Endometrial microvascular endothelial cells (primary cell): Measurements from ENCODE around the gene PCBP2. TPM values are rescaled to one million over a fixed set of nuclear protein-coding genes. Genes with fewer than 3 reads are reported as not detected.

Source experiments
- in situ Hi-C: cut with HindIII; loops from 2 replicates; pipeline ENCODE4 v1.10.0; 2017; ENCODE audit warnings: low sequenced_read_pairs, low pct_unique_long_range_greater_than_20kb; ENCODE audit errors: inconsistent ontology term
- total RNA-seq: library from RNA; depleted of rRNA; stranded (reverse); fragments of >200 nt; gene quantifications from one replicate; pipeline ENCODE4 v1.2.3, GENCODE V29; 2015; ENCODE audit errors: inconsistent ontology term

Gene PCBP2
- total RNA-seq, 1 donor from 2014 or later, result 407 TPM

DNA sequence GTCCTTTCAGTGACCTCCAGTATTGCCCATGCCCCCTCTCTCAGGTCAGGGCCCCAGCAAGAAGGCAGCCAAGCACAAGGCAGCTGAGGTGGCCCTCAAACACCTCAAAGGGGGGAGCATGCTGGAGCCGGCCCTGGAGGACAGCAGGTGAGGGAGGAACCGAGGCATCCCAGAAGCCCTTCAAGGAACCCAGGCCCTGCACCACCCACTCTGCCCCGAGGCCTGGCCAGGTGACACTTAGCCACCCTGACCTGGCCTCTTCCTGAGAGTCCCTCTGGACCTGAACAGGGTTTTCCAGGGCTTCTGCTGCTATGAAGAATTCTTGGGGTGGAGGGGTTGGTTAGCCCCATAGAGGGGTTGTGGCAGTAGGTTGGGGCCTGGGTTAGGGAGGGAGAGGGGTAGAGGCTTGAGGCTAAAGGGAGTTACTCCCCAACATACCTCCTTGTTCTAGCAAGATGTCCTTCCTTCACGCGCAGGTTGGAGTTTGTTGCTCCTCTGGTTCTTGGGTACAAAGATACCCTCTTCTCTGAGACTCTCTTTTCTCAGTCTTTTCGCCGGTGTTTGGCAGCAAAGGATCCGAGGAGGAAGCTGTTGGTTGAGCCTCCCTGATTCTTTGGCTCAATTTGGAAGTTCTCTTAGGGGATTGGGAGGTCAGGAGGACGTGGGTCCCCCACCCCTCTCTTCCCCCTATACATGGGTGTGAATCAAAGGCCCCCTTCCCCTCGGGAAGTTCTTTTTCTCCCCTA, 51.3 kb downstream of the PCBP2 start:
- in situ Hi-C loops, result no loop called here

GRCh38 chr12:53504004-53504920, 52.4 kb downstream of the PCBP2 start:
- in situ Hi-C loops, result no loop called here

GRCh38 chr12:53505086-53505485, 53.2 kb downstream of the PCBP2 start:
- in situ Hi-C loops, result no loop called here

DNA sequence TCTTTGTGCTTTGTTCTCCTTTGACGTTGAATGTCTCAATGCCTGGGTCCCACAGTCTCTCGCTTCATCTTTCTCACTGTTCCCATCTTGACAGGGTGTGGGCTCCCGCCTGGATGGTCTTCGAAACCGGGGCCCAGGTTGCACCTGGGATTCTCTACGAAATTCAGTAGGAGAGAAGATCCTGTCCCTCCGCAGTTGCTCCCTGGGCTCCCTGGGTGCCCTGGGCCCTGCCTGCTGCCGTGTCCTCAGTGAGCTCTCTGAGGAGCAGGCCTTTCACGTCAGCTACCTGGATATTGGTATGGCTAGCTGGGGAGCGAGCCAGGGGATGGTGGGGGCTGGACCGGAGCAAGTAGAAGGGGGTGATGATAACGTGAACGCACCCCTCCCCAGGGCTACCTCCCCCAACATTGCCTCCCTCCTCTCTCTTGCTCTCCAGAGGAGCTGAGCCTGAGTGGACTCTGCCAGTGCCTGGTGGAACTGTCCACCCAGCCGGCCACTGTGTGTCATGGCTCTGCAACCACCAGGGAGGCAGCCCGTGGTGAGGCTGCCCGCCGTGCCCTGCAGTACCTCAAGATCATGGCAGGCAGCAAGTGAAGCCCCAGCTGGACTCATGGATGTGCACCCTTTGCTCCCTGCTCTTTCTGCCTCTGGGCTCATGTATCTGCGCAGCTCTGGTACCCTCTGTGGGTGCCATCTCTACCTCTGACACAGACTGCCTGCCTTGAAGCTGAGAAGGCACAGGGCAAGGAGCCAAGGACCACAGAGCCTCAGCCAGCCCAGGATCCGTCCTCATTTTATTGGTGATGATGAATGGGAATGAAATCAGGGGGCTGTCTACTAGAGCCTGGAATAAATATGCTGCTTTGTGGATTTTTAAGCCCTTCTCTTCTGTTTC, 53.9 kb downstream of the PCBP2 start:
- in situ Hi-C loops, result no loop called here

DNA sequence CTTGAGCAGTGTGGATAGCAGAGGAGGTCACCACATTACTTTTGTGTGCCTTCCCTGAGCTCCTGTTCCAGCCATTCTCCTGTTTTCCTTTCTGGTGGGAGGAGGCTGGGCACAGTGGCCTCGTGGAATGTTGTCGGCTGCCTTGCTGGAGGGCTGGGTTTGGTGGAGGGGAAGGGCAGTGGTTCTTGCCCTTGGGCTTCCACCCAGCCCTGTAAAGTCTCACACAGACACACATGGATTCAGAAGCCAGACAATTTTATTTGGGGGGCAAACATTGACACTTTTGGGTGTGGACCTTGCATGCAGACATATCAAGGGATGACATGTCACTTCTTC, 54.5 kb downstream of the PCBP2 start:
- in situ Hi-C loops, result no loop called here

GRCh38 chr12:53506881-53507602, 55.1 kb downstream of the PCBP2 start, which contains the start of gene NPFF:
Gene NPFF (minus strand): TSS chr12:53507484. CDS start chr12:53507474, 10 bp downstream.
- in situ Hi-C loops, result no loop called here

DNA sequence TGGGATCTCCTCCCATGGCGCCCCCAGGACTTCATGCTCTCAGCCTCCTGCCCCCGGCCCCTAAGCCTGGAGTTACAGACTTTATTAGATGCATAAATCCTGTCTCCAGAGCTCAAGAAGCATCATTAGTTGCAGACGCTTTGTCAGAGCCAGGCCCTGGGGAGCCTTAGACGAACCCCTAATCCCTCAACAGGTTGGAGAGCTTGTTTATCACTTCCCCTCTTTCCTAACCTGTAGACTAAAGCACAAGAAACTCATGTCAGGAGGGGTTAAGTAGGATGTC, 55.6 kb downstream of the PCBP2 start:
- in situ Hi-C loops, result no loop called here

DNA sequence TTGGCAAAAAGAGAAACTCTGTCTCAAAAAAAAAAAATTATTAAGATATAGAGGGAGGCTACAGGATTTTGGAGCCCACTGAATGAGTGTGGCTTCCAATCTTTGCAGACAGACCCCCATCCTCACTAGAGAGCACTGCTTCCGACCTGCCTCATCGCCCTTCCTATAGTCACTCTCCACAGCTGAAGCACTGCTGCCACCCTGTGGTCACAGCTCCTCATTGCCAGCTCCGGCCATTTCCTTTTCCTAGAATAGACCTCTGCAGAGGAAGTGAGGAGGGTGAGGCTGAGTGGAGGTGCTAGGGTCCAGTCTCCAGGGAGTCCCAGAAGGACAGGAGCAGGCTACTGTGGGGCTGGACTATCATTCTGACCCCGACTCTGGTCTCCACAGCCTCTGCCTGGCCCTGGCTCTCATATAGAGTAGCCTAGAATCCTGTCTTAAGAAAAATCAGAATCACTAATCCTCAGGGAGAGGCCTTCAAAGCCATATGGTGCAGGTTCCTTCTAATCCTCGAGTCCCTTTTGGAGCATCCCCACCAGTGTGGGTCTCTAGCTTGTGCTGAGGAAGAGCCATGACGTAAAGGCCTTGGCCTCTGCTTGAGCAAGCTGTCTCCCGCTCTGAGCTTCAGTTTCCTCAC, 56.8 kb downstream of the PCBP2 start:
- in situ Hi-C loops, result no loop called here

GRCh38 chr12:53510181-53510812, 58.4 kb downstream of the PCBP2 start:
- in situ Hi-C loops, result no loop called here

DNA sequence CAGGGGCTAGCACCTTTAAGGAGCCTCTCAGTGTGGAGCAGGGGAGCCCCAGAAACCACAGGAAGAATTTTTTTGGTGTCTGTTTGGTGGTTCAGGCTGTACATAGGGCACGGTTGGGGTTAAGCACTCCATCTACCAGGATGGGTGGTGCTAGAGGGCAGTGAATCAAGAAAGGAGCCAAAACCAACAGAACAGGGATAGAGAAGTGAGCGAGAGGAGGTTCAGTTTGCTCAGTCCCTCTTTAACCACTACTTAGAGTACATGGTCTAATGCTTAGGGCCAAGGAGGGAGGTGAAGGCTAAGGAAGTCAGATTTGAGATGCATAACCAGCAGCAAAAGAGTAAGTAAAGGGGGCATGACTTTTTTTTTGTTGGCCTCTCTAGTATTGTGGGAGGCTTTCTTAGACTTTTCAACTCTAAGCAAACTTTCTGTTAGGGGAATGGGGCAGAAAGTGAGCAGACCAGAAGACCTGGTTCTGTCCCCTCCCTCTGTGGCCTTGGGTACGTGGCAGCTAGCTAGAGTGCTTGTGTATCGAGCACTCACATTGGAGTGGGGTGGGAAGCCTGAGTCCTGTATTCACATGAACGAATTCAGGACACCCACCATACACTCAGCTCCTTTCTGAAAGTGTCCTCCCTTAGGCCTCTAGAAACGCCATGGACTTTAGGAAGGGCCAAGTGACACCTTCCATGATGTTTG, 62.0 kb downstream of the PCBP2 start:
- in situ Hi-C loops, result no loop called here

DNA sequence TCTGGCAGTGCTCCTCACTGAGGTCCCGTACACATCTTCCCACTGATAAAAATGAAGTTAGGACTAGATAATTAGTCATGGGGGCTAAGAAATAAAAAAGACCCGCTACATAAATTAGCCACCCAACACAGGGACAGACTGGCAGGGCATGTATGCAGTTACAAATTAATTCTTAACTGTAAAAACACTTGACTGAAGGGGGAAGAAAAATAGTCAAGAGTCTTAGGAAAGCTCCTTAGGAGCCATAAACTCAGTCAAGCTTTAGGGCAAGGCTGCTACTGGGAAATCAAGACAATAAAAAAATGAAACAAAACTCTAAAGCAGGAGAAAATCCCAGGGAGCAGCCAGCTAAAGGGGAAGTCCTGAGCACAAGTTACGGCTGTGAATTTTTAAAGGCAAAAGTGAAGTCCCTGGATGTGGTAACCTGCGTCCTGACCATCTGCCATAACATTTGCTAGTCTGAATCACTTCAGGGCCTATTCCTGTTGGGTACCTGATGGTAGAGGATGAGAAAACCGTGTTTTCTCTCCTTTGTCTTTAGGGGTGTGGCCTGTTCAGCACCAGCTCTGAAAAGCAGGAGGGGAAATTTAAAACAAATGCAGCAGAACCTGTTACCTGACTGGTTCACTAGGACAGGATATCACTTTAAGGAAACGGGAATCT, 62.9 kb downstream of the PCBP2 start:
- in situ Hi-C loops, result no loop called here

DNA sequence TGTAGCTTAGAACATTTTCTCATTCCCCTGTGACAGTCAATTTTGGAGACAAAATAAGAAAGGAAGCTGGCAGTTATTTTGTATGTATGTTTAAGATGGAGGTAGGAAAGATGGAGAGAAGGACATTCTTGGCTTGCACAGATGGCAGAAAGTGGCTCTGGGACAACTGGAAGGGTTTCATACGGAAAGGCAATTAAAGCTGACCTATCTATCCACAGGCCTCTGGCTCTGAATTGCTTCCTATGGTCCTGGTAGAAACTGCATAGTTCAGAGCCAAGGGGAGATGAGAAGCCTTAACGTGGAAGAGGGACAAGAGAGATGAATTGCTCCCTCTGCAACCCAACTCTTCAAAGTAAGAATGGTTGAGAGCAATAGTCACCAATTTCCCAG, 63.4 kb downstream of the PCBP2 start:
- in situ Hi-C loops, result no loop called here

DNA sequence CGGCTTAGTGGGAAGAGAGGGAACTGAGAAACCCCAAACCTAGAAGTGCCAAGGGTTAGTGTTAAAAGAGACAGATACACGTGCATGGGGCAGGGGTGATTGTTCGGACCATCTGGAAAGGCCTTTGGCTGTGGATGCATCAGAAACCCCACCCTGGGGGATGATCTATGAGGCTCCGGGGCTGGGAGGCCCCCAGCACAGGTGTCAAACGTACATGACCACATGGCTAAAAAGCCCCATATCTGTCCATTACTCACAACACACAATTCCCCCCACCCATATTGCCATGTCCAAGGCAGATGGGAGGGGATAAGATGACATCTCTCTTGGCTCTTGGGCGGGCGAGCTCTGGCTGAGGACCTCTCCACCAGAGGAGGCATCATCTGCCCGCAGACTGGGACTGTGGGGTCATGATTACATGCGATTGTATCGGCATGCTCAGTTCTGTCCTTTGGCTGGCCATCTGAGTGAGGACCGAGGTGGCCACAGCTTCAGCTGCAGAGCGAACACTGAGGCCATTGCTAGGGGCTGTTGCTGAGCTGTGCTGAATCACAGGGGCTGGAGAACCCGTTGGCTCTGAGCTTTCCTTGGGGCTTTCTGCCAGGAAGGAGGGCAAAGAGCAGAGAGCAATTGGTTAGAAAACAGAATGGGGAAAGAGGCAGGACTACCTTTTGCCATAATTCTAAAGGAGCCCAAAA, 65.0 kb downstream of the PCBP2 start:
- in situ Hi-C loops, result no loop called here

GRCh38 chr12:53518381-53518780, 66.5 kb downstream of the PCBP2 start:
- in situ Hi-C loops, result no loop called here

- in situ Hi-C loops, result no loop called here
These were observed 71.2 kb downstream of the PCBP2 start for GRCh38 chr12:53523131-53523530.

GRCh38 chr12:53524476-53524875, 72.6 kb downstream of the PCBP2 start:
- in situ Hi-C loops, result no loop called here
